Measurements from ENCODE around the gene MYF5. TPM values are rescaled to one million over a fixed set of nuclear protein-coding genes. Genes with fewer than 3 reads are reported as not detected.

The MYF5 gene
- total RNA-seq, 2 donors from 2014 or later = not detected

DNA sequence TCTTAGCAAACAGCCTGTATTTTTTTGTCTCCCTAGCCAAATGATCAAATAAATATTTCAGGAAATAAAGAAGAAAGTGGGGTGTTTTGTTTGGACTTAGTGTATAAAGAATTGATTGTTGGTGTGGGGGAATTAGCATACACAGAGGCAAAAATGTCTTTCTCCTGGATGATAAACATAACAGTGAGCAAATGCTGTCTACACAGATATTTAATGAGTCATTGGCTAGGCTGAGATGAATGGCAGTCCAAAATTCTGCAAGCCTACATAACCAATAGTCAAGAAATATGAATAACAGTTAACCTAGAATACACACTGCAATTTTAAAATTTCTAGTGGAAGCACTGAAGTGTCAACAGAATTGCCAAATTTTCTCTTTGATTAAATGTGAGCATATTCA is 35.8 kb downstream of the MYF5 start:
- ATAC-seq (replicated peaks in 1 of 2) (no peak), DNase-seq (no peak)
- no peaks in the 10 kb centered on the region for H3K27me3 Mint-ChIP-seq (ENCODE audit: low read depth)
- no peaks in the 10 kb centered on the region for H3K36me3 Mint-ChIP-seq (ENCODE audit: insufficient read depth in 2 of 2)
- H3K4me3 Mint-ChIP-seq = no peak overlapping the region
- H3K27ac Mint-ChIP-seq = no peak overlapping the region
- H3K9me3 Mint-ChIP-seq = peaks cover 5 to 6% of the 10 kb centered on the region in 2 donors
- no peaks in the 10 kb centered on the region for H3K4me1 Mint-ChIP-seq (ENCODE audit: low read depth)

DNA sequence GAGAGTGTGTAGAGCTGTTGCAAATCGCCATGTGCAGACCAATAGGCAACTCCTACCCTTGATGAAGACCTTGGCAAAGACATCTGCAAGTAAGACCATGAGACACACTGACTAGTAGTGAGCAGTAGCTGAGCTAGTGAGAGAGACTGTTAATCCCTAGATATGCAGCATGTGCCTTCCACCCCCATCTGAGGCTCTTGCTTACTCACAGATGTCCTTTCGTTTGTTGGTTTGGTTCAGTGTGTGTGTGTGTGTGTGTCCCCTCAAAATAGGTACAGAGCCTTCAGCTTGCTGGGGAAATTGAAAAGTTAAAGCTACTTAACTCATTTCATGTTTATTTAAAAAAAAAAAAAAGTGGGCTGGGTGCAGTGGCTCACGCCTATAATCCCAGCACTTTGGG is 37.6 kb downstream of the MYF5 start:
- no peak overlapping the region for H3K27ac Mint-ChIP-seq
- ATAC-seq (replicated peaks in 1 of 2) = no peak
- H3K36me3 Mint-ChIP-seq (ENCODE audit: insufficient read depth in 2 of 2) = no peaks in the 10 kb centered on the region
- H3K4me3 Mint-ChIP-seq = no peak overlapping the region
- H3K4me1 Mint-ChIP-seq (ENCODE audit: low read depth) = no peaks in the 10 kb centered on the region
- H3K9me3 Mint-ChIP-seq = peaks cover 5 to 6% of the 10 kb centered on the region in 2 donors
- DNase-seq = no peak
- H3K27me3 Mint-ChIP-seq (ENCODE audit: low read depth) = no peaks in the 10 kb centered on the region

DNA sequence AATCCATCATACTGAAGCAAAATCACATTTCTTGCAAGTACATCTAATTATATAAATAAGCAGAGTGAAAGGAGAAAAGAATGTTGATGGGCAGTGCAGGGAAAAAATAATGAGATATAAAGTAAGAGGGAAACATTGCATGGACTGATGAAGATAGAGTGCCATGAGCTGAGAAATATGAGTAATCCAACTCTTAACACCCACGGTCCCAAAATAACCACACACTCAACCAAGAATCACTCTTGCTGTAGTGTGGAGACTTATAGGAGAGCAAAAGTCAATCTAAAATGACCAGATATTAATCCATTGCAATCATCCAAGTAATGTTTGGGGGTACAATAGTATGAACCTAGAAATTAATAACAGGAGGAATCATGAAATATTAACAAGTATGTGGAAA is 40.2 kb downstream of the MYF5 start:
- Mint-ChIP-seq H3K4me1 (ENCODE audit: low read depth) (no peaks in the 10 kb centered on the region), H3K4me3 (no peak overlapping the region), H3K9me3 (peaks cover 3 to 6% of the 10 kb centered on the region in 2 donors), H3K27me3 (ENCODE audit: low read depth) (no peaks in the 10 kb centered on the region), H3K27ac (no peak overlapping the region), H3K36me3 (ENCODE audit: insufficient read depth in 2 of 2) (no peaks in the 10 kb centered on the region)
- DNase-seq = no peak
- ATAC-seq (replicated peaks in 1 of 2) = no peak

DNA sequence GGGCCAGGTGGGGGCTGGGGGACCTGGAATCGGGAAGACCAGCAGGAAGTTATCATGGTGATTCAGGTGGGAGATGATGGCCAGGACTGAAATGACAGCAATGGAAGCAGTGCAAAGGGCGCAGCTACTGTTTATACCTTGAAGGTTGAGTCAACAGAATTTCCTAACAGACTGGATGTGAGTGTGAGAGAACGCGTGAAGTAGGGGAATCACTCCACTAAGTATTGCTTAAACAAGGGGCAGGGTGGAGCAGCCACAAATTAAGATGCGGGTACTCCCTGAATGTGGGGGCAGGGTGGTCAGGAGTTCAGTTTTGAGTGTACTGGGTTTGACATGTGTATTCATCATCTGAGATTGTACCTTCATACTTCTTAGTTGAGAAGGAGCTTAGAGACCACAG is 45.1 kb downstream of the MYF5 start:
- no peak for ATAC-seq (replicated peaks in 1 of 2)
- Mint-ChIP-seq H3K36me3 (ENCODE audit: insufficient read depth in 2 of 2) (no peaks in the 10 kb centered on the region), H3K9me3 (peaks cover 1 to 2% of the 10 kb centered on the region in 2 donors), H3K4me3 (no peak overlapping the region), H3K4me1 (ENCODE audit: low read depth) (no peaks in the 10 kb centered on the region), H3K27ac (no peak overlapping the region), H3K27me3 (ENCODE audit: low read depth) (no peaks in the 10 kb centered on the region)
- DNase-seq = no peak

DNA sequence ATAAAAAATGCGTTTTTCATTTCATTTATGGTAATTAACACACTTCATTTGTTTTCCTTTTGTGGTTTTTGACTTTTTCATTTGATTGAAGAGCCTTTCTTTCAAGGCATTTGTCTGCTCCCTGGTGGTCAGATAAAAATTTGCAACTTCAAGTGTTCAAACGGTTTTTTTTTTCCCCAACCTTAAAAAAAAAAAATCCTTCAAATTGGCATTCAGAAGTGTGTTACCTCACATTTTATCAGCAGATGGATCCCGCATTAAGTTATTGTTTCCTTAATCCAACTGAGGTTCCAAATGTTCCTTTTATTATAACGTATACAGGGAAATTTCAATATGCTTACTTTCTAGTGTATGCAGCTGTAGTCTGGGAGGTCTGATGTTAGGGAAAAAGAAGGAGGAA is 47.2 kb downstream of the MYF5 start:
- no peaks in the 10 kb centered on the region for H3K27me3 Mint-ChIP-seq (ENCODE audit: low read depth)
- H3K4me1 Mint-ChIP-seq (ENCODE audit: low read depth) = no peaks in the 10 kb centered on the region
- DNase-seq (no peak), ATAC-seq (replicated peaks in 1 of 2) (no peak)
- H3K4me3 Mint-ChIP-seq = no peak overlapping the region
- H3K27ac Mint-ChIP-seq = no peak overlapping the region
- peaks cover 0 to 2% of the 10 kb centered on the region in 2 donors for H3K9me3 Mint-ChIP-seq
- no peaks in the 10 kb centered on the region for H3K36me3 Mint-ChIP-seq (ENCODE audit: insufficient read depth in 2 of 2)

DNA sequence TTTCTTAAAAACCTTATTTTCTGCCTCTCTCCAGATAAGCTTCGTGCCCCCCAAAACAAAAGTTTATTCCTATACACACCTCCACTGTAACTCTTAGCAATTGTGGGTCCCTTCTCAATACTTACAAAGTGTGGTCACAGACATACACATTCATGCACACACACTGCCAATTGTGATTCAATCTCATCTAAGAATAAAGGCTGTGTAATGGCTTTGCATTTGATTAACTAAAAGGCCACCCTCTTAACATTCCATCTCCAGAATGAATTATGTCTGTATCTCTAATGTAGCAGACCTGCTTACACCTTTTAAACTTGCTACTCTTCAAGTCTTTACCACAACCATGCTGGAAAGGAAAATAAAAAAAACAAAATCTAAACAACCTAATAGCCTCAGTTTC is 49.5 kb downstream of the MYF5 start:
- DNase-seq = no peak
- Mint-ChIP-seq H3K27me3 (ENCODE audit: low read depth) (no peaks in the 10 kb centered on the region), H3K36me3 (ENCODE audit: insufficient read depth in 2 of 2) (no peaks in the 10 kb centered on the region), H3K4me1 (ENCODE audit: low read depth) (no peaks in the 10 kb centered on the region), H3K4me3 (no peak overlapping the region), H3K27ac (no peak overlapping the region), H3K9me3 (peaks cover 0 to 2% of the 10 kb centered on the region in 2 donors)
- no peak for ATAC-seq (replicated peaks in 1 of 2)

DNA sequence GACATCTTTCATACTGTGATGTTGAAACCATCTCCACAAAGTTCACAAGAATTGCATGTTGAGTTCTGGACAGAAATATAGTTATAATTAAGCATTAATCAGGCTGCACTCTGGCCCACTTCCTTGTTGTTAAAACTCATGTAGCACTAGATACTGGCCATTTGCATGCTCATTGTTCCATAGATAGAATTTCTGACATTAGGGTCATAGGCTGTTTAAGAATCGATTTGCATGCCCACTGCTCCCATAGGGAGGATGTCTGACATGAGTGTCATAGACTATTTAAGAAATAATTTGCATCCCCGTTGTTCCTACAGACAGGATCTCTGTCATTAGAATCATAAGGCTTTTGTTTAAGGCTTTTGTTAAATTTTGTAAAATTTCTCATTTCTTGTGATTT is 50.2 kb downstream of the MYF5 start:
- Mint-ChIP-seq H3K9me3 (peaks cover 0 to under 1% of the 10 kb centered on the region in 2 donors), H3K27me3 (ENCODE audit: low read depth) (no peaks in the 10 kb centered on the region), H3K4me1 (ENCODE audit: low read depth) (no peaks in the 10 kb centered on the region), H3K4me3 (no peak overlapping the region), H3K36me3 (ENCODE audit: insufficient read depth in 2 of 2) (no peaks in the 10 kb centered on the region), H3K27ac (no peak overlapping the region)
- ATAC-seq (replicated peaks in 1 of 2) (no peak), DNase-seq (no peak)

Other genes starting within 250 kb of the MYF5 start
- gene MYF6, start 9.3 kb upstream of the MYF5 start, total RNA-seq = not detected
- not detected for gene LIN7A, start 221.0 kb downstream of the MYF5 start, total RNA-seq

Measured in activated T-cell treated with anti-CD3 and anti-CD28 coated beads, Interleukin-2, amount 50 U/mL, for 72 hours (primary cell).